Activated CD4-positive, alpha-beta memory T cell treated with anti-CD3 and anti-CD28 coated beads, Interleukin-2, amount 10 ng/mL, durations not matched to agents 7 days and 5 days (primary cell): ENCODE data around the gene FAM89A. TPM values are rescaled to one million over a fixed set of nuclear protein-coding genes. Genes with fewer than 3 reads are reported as not detected.

Experiments
- CTCF ChIA-PET: fragments of 350-600 bp; sonication (Branson Sonifier 250); formaldehyde crosslinking; loops from one replicate; lab custom pipeline; 2021; ENCODE audit warnings: antibody characterized with exemption, inconsistent platforms; lab: Charles Lee
- POLR2A ChIA-PET: fragments of 350-600 bp; sonication (Branson Sonifier 250); formaldehyde crosslinking; loops from one replicate; lab custom pipeline; 2021; ENCODE audit warnings: antibody characterized with exemption; lab: Charles Lee
- DNase-seq: peaks from one replicate; pipeline ENCODE4 v3.0.0-alpha.2; 2020
- H3K27ac Mint-ChIP-seq: one replicate; pipeline ENCODE4 v1.8.0; 2021; ENCODE audit warnings: mild to moderate bottlenecking, mixed read lengths
- H3K27me3 Mint-ChIP-seq: one replicate; pipeline ENCODE4 v1.8.0; 2021; ENCODE audit warnings: mixed read lengths
- H3K36me3 Mint-ChIP-seq: one replicate; pipeline ENCODE4 v1.8.0; 2021; ENCODE audit warnings: low read depth, mixed read lengths
- H3K4me1 Mint-ChIP-seq: one replicate; pipeline ENCODE4 v1.8.0; 2021; ENCODE audit warnings: mixed read lengths
- H3K4me3 Mint-ChIP-seq: one replicate; pipeline ENCODE4 v1.8.0; 2021; ENCODE audit warnings: mild to moderate bottlenecking, mixed read lengths
- H3K9me3 Mint-ChIP-seq: one replicate; pipeline ENCODE4 v1.8.0; 2021; ENCODE audit warnings: mixed read lengths
- total RNA-seq, 2 experiments: library from RNA; stranded (reverse); gene quantifications; one replicate each; pipeline ENCODE4 v1.2.3, GENCODE V29; 2021

The FAM89A gene
- 1 to 10 TPM; 6.8 to 6.9 TPM for total RNA-seq

- peak within 1 kb of the TSS; percentile 73 for H3K4me3 Mint-ChIP-seq
- H3K4me1 Mint-ChIP-seq, result peaks cover 30% of the 10 kb centered on the region
- no peak within 1 kb of the TSS for H3K27ac Mint-ChIP-seq
- DNase-seq, result peak; percentile 75
- ChIA-PET CTCF (interaction anchor here (0.7 to 1.4 kb wide), 6 partner anchors 63 to 1074 kb away, joined by 3 to 5 read pairs (median 3); no protein-coding TSS in a partner anchor), POLR2A (interaction anchor here (1.0 to 3.4 kb wide), 7 partner anchors 13 to 1532 kb away, joined by 3 to 18 read pairs (median 5); partner anchors contain the start of genes ARV1, NUP133 and TTC13)
- no peaks in the 10 kb centered on the region for H3K36me3 Mint-ChIP-seq
- peaks cover 22% of the 10 kb centered on the region for H3K27me3 Mint-ChIP-seq
- H3K9me3 Mint-ChIP-seq, result no peaks in the 10 kb centered on the region
Measured at GRCh38 chr1:231040019-231040799, at the start of gene FAM89A. Gene FAM89A (minus strand): TSS chr1:231040254. CDS start chr1:231040211, 43 bp downstream.

- no peak overlapping the region for H3K27ac Mint-ChIP-seq
- CTCF ChIA-PET, result interaction anchor here (1.0 kb wide), 1 partner anchor 9 kb away, joined by 3 read pairs; no protein-coding TSS in a partner anchor
- H3K9me3 Mint-ChIP-seq, result no peaks in the 10 kb centered on the region
Measured at GRCh38 chr1:231084353-231084752, 44.3 kb upstream of the FAM89A start.

GRCh38 chr1:231079163-231079562 is 39.1 kb upstream of the FAM89A start:
- H3K9me3 Mint-ChIP-seq, result no peaks in the 10 kb centered on the region
- H3K4me3 Mint-ChIP-seq, result no peak overlapping the region
- ChIA-PET CTCF (no interaction called here), POLR2A (no interaction called here)
- H3K4me1 Mint-ChIP-seq, result peaks cover 4% of the 10 kb centered on the region
- H3K36me3 Mint-ChIP-seq, result no peaks in the 10 kb centered on the region
- DNase-seq, result no peak
- H3K27ac Mint-ChIP-seq, result no peak overlapping the region
- peaks cover 23% of the 10 kb centered on the region for H3K27me3 Mint-ChIP-seq

More at GRCh38 chr1:231084353-231084752, 44.3 kb upstream of the FAM89A start:
- DNase-seq, result no peak
- POLR2A ChIA-PET, result no interaction called here
- no peaks in the 10 kb centered on the region for H3K36me3 Mint-ChIP-seq
- H3K4me3 Mint-ChIP-seq, result no peak overlapping the region
- H3K4me1 Mint-ChIP-seq, result peaks cover 5% of the 10 kb centered on the region
- peaks cover 17% of the 10 kb centered on the region for H3K27me3 Mint-ChIP-seq

- Mint-ChIP-seq H3K27me3 (peaks cover 21% of the 10 kb centered on the region), H3K4me1 (peaks cover 4% of the 10 kb centered on the region), H3K9me3 (no peaks in the 10 kb centered on the region), H3K36me3 (no peaks in the 10 kb centered on the region), H3K27ac (no peak overlapping the region), H3K4me3 (no peak overlapping the region)
- CTCF ChIA-PET, result interaction anchor here (0.8 kb wide), 1 partner anchor 159 kb away, joined by 3 read pairs; no protein-coding TSS in a partner anchor
- POLR2A ChIA-PET, result no interaction called here
- no peak for DNase-seq
Measured at GRCh38 chr1:231078250-231078649, 38.2 kb upstream of the FAM89A start.

GRCh38 chr1:231076802-231077201 is 36.7 kb upstream of the FAM89A start:
- Mint-ChIP-seq H3K27ac (no peak overlapping the region), H3K4me1 (peaks cover 4% of the 10 kb centered on the region), H3K36me3 (no peaks in the 10 kb centered on the region), H3K27me3 (peaks cover 21% of the 10 kb centered on the region), H3K4me3 (no peak overlapping the region), H3K9me3 (no peaks in the 10 kb centered on the region)
- no peak for DNase-seq
- POLR2A ChIA-PET, result no interaction called here
- CTCF ChIA-PET, result no interaction called here

- Mint-ChIP-seq H3K4me3 (no peak overlapping the region), H3K27ac (no peak overlapping the region), H3K36me3 (no peaks in the 10 kb centered on the region), H3K4me1 (peaks cover 4% of the 10 kb centered on the region), H3K9me3 (no peaks in the 10 kb centered on the region), H3K27me3 (peaks cover 15% of the 10 kb centered on the region)
- POLR2A ChIA-PET, result no interaction called here
- DNase-seq, result no peak
- CTCF ChIA-PET, result interaction anchor here (1.1 kb wide), 1 partner anchor 16 kb away, joined by 3 read pairs; no protein-coding TSS in a partner anchor
Measured at GRCh38 chr1:231075497-231075896, 35.4 kb upstream of the FAM89A start.

GRCh38 chr1:231075020-231075419 is 35.0 kb upstream of the FAM89A start:
- Mint-ChIP-seq H3K36me3 (no peaks in the 10 kb centered on the region), H3K27ac (no peak overlapping the region), H3K4me3 (no peak overlapping the region), H3K27me3 (peaks cover 15% of the 10 kb centered on the region), H3K4me1 (peaks cover 4% of the 10 kb centered on the region), H3K9me3 (no peaks in the 10 kb centered on the region)
- POLR2A ChIA-PET, result no interaction called here
- CTCF ChIA-PET, result interaction anchor here (1.3 kb wide), 1 partner anchor 10 kb away, joined by 3 read pairs; no protein-coding TSS in a partner anchor
- no peak for DNase-seq

GRCh38 chr1:231074046-231074445 is 34.0 kb upstream of the FAM89A start:
- POLR2A ChIA-PET, result no interaction called here
- no peak overlapping the region for H3K27ac Mint-ChIP-seq
- no peaks in the 10 kb centered on the region for H3K4me1 Mint-ChIP-seq
- CTCF ChIA-PET, result interaction anchor here (1.3 kb wide), 1 partner anchor 11 kb away, joined by 3 read pairs; no protein-coding TSS in a partner anchor
- no peaks in the 10 kb centered on the region for H3K36me3 Mint-ChIP-seq
- H3K27me3 Mint-ChIP-seq, result peaks cover 11% of the 10 kb centered on the region
- DNase-seq, result no peak
- H3K4me3 Mint-ChIP-seq, result no peak overlapping the region
- H3K9me3 Mint-ChIP-seq, result no peaks in the 10 kb centered on the region

GRCh38 chr1:231073331-231073730 is 33.3 kb upstream of the FAM89A start:
- DNase-seq, result no peak
- ChIA-PET CTCF (no interaction called here), POLR2A (no interaction called here)
- no peaks in the 10 kb centered on the region for H3K9me3 Mint-ChIP-seq
- no peak overlapping the region for H3K27ac Mint-ChIP-seq
- H3K4me3 Mint-ChIP-seq, result no peak overlapping the region
- no peaks in the 10 kb centered on the region for H3K36me3 Mint-ChIP-seq
- peaks cover 7% of the 10 kb centered on the region for H3K27me3 Mint-ChIP-seq
- H3K4me1 Mint-ChIP-seq, result no peaks in the 10 kb centered on the region

GRCh38 chr1:231072502-231073094 is 32.5 kb upstream of the FAM89A start:
- DNase-seq, result no peak
- Mint-ChIP-seq H3K27ac (no peak overlapping the region), H3K4me3 (no peak overlapping the region), H3K27me3 (peaks cover 4% of the 10 kb centered on the region), H3K9me3 (no peaks in the 10 kb centered on the region), H3K4me1 (no peaks in the 10 kb centered on the region), H3K36me3 (no peaks in the 10 kb centered on the region)
- CTCF ChIA-PET, result no interaction called here
- POLR2A ChIA-PET, result no interaction called here

- POLR2A ChIA-PET, result no interaction called here
- DNase-seq, result no peak
- H3K27me3 Mint-ChIP-seq, result peaks cover under 1% of the 10 kb centered on the region
- H3K4me3 Mint-ChIP-seq, result no peak overlapping the region
- H3K36me3 Mint-ChIP-seq, result no peaks in the 10 kb centered on the region
- CTCF ChIA-PET, result no interaction called here
- H3K27ac Mint-ChIP-seq, result no peak overlapping the region
- H3K9me3 Mint-ChIP-seq, result no peaks in the 10 kb centered on the region
- no peaks in the 10 kb centered on the region for H3K4me1 Mint-ChIP-seq
Measured at GRCh38 chr1:231072041-231072440, 32.0 kb upstream of the FAM89A start.

- Mint-ChIP-seq H3K36me3 (no peaks in the 10 kb centered on the region), H3K4me1 (no peaks in the 10 kb centered on the region), H3K4me3 (no peak overlapping the region), H3K27me3 (peaks cover 6% of the 10 kb centered on the region), H3K27ac (no peak overlapping the region), H3K9me3 (no peaks in the 10 kb centered on the region)
- ChIA-PET CTCF (no interaction called here), POLR2A (no interaction called here)
- no peak for DNase-seq
Measured at GRCh38 chr1:231070758-231071444, 30.8 kb upstream of the FAM89A start.

- Mint-ChIP-seq H3K4me1 (no peaks in the 10 kb centered on the region), H3K36me3 (no peaks in the 10 kb centered on the region), H3K4me3 (no peak overlapping the region), H3K27ac (no peak overlapping the region), H3K27me3 (peaks cover 6% of the 10 kb centered on the region), H3K9me3 (no peaks in the 10 kb centered on the region)
- ChIA-PET CTCF (no interaction called here), POLR2A (no interaction called here)
- DNase-seq, result no peak
Measured at GRCh38 chr1:231069333-231069732, 29.3 kb upstream of the FAM89A start.
